ENCODE measurements around the gene GALNS. TPM values are rescaled to one million over a fixed set of nuclear protein-coding genes. Genes with fewer than 3 reads are reported as not detected.

Gene GALNS
- total and polyA plus RNA-seq, 2 of the 13 experiments (the other 11 are each of a cell fraction or from before 2014, with no cell fraction given) = 9.2 to 9.8 TPM

- TF ChIP-seq NFE2L2 (IDR thresholded peaks at IDR 0.05; ENCODE audit: low read length) = no peak
- no peak for TF ChIP-seq ZNF17 (CRISPR knock-in tag; IDR thresholded peaks at IDR 0.05)
- no peak for TF ChIP-seq NFIC (IDR thresholded peaks at IDR 0.05; ENCODE audit: low read length)
- TF ChIP-seq, protein P1, sequence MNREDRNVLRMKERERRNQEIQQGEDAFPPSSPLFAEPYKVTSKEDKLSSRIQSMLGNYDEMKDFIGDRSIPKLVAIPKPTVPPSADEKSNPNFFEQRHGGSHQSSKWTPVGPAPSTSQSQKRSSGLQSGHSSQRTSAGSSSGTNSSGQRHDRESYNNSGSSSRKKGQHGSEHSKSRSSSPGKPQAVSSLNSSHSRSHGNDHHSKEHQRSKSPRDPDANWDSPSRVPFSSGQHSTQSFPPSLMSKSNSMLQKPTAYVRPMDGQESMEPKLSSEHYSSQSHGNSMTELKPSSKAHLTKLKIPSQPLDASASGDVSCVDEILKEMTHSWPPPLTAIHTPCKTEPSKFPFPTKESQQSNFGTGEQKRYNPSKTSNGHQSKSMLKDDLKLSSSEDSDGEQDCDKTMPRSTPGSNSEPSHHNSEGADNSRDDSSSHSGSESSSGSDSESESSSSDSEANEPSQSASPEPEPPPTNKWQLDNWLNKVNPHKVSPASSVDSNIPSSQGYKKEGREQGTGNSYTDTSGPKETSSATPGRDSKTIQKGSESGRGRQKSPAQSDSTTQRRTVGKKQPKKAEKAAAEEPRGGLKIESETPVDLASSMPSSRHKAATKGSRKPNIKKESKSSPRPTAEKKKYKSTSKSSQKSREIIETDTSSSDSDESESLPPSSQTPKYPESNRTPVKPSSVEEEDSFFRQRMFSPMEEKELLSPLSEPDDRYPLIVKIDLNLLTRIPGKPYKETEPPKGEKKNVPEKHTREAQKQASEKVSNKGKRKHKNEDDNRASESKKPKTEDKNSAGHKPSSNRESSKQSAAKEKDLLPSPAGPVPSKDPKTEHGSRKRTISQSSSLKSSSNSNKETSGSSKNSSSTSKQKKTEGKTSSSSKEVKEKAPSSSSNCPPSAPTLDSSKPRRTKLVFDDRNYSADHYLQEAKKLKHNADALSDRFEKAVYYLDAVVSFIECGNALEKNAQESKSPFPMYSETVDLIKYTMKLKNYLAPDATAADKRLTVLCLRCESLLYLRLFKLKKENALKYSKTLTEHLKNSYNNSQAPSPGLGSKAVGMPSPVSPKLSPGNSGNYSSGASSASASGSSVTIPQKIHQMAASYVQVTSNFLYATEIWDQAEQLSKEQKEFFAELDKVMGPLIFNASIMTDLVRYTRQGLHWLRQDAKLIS (CRISPR knock-in tag; IDR thresholded peaks at IDR 0.05) = no peak
- no peak for TF ChIP-seq SUZ12 (IDR thresholded peaks at IDR 0.05; ENCODE audit: low read depth, low read length)
- no peak for TF ChIP-seq ZNF451 (CRISPR knock-in tag; IDR thresholded peaks at IDR 0.05)
- TF ChIP-seq KLF13 (CRISPR knock-in tag; IDR thresholded peaks at IDR 0.05) = no peak
- TF ChIP-seq MXD3 (CRISPR knock-in tag; IDR thresholded peaks at IDR 0.05) = no peak
- no peak for TF ChIP-seq NR2F1 (CRISPR knock-in tag; IDR thresholded peaks at IDR 0.05)
- TF ChIP-seq SRSF9 (IDR thresholded peaks at IDR 0.05; ENCODE audit: borderline replicate concordance, insufficient read depth, low read depth, low read length, poor library complexity, severe bottlenecking) = no peak
- no peak for TF ChIP-seq ZC3H13 (CRISPR knock-in tag; IDR thresholded peaks at IDR 0.05)
- no peak for TF ChIP-seq SKI (IDR thresholded peaks at IDR 0.05; ENCODE audit: partially characterized antibody)
- TF ChIP-seq ZNF557 (CRISPR knock-in tag; IDR thresholded peaks at IDR 0.05) = no peak
- no peak for TF ChIP-seq GPBP1L1 (CRISPR knock-in tag; IDR thresholded peaks at IDR 0.05)
- TF ChIP-seq ZNF138 (CRISPR knock-in tag; IDR thresholded peaks at IDR 0.05; ENCODE audit: low read depth) = no peak
- TF ChIP-seq MBD4 (IDR thresholded peaks at IDR 0.05; ENCODE audit: borderline replicate concordance, low read length) = no peak
- no peak for TF ChIP-seq ZNF619 (CRISPR knock-in tag; IDR thresholded peaks at IDR 0.05)
- no peak for TF ChIP-seq JUN (CRISPR knock-in tag; IDR thresholded peaks at IDR 0.05)
- no peak for TF ChIP-seq RAD51 (IDR thresholded peaks at IDR 0.05; ENCODE audit: borderline replicate concordance)
- no peak for TF ChIP-seq REL (CRISPR knock-in tag; conservative IDR thresholded peaks at IDR 0.05)
- no peak for TF ChIP-seq SMC3 (IDR thresholded peaks at IDR 0.05; ENCODE audit: low read length)
- TF ChIP-seq, protein P2, sequence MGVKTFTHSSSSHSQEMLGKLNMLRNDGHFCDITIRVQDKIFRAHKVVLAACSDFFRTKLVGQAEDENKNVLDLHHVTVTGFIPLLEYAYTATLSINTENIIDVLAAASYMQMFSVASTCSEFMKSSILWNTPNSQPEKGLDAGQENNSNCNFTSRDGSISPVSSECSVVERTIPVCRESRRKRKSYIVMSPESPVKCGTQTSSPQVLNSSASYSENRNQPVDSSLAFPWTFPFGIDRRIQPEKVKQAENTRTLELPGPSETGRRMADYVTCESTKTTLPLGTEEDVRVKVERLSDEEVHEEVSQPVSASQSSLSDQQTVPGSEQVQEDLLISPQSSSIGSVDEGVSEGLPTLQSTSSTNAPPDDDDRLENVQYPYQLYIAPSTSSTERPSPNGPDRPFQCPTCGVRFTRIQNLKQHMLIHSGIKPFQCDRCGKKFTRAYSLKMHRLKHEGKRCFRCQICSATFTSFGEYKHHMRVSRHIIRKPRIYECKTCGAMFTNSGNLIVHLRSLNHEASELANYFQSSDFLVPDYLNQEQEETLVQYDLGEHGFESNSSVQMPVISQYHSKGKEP (CRISPR knock-in tag; IDR thresholded peaks at IDR 0.05) = no peak; the same call in 1 of the 2 replicates
- no peak for TF ChIP-seq SMAD3 (CRISPR knock-in tag; IDR thresholded peaks at IDR 0.05)
These were observed 53.3 kb downstream of the GALNS start, which contains the start of gene CDT1 (continued) for GRCh38 chr16:88803264-88803987.
